ENCODE results near the gene FMN1.
"Not testable (repeated sequence)": the region's sequence is repeated elsewhere in the genome, so short reads cannot be mapped to it uniquely, and the experiment has no call there.

Gene FMN1

DNA sequence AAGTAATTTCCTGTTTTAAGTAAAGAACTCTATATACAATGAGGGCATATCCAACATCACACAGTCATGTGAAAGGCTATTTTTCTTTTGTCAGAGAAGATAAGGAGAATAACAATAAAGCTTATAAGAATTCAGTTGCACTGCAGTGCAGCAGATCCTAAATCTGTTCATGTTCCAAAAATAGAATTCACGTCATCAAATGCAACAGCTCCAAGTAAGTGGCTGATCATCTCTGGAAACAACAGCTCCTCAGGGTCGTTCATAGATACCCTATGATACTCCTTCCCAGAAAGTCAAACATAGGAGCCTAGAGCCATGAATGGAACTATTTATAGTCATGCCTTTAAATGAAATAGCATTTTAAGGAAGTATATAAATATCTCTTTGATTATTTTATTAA is 100.2 kb downstream of the FMN1 start:
- DNase-seq (ENCODE audit: low spot score), result no peak

DNA sequence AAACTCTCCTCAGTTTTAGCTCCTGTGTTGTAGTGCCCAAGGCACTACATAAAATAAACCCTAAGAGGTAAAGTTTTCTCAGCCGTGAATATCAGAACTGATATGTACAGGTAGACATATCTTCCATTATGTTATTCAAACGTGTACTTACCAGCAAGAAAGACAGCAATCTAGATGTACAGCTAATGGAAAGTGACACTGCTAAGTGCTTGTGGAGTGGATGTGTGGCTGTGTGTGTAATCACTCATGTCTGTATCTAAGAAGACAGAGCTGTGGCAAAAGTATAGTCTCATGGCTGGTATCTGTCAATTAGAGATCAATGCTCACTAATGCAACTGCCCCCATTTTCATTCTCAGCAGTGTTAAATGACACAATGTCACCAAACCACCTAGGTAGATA is 101.3 kb downstream of the FMN1 start:
- no peak for DNase-seq (ENCODE audit: low spot score)

DNA sequence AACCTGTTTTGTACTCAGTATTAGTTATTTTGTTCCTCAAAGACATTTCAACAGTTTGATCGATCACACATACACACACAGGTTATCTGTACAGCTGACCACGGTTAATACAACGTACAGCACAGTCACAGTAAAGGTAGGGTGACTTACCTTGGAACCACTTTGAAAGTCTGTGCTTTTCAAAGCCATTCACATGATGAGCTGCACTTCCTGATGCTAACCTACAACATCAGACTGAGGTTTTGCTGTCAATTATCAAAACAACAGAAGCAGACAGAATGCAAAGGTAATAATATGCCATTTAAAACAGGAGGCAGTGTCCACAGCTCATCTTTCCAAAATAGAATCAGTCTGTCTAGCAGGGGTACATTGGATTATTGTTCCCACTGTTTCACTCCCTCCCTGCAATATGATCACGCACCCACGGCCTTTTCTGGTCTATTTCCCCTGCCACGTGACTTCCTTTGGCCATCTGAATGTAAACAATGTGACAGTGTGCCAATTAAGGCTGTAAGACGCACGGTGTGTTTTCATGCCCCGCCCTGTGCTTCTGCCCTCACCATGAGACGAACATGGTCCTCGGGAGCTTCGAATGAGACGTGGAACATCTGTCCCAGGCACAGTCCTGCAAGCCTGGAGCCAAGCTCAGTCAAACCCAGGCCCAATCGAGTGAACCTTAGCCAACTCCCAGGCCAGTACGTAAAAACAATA is 102.4 kb downstream of the FMN1 start:
- no peak for DNase-seq (ENCODE audit: low spot score)

DNA sequence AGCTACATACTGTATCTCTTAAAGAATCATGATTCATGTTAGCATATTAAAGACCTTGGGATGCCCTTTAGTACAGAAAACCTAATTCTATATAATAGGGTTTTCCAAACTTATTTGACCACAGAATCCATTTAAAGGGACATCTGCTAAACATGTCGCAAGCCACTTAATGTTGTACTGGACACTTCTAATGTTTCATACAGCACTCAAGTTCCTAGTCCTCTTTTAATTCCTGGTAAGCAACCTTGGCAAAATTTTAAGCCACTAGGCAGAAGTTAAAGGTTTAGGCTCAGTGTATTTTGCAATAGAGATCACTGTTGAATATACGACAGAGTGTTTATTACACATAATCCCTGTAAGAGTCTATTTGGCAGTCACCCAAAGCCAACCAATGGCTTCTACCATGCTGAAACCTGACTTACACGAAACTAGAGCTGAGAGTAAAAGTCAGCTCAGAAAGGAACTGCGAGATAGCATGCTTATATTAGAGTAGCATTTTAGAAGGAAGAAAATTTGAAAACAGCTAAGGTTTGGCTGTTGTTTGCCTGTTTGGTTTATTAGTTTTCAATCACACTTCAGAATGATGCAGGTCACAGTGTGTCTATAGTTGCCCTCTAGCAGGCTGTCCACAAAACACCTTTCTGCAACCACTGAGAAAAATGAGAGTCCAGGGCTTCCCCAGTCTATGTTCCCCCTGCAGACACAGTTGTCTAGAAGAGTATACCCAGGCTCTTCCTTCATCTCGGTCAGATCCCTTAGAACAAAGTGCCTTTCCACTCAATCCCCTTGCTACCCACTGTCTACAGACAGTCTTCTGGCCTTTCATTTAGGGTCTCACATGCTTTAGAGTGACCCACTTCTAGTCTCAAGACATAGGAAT is 104.4 kb downstream of the FMN1 start:
- no peak for DNase-seq (ENCODE audit: low spot score)

DNA sequence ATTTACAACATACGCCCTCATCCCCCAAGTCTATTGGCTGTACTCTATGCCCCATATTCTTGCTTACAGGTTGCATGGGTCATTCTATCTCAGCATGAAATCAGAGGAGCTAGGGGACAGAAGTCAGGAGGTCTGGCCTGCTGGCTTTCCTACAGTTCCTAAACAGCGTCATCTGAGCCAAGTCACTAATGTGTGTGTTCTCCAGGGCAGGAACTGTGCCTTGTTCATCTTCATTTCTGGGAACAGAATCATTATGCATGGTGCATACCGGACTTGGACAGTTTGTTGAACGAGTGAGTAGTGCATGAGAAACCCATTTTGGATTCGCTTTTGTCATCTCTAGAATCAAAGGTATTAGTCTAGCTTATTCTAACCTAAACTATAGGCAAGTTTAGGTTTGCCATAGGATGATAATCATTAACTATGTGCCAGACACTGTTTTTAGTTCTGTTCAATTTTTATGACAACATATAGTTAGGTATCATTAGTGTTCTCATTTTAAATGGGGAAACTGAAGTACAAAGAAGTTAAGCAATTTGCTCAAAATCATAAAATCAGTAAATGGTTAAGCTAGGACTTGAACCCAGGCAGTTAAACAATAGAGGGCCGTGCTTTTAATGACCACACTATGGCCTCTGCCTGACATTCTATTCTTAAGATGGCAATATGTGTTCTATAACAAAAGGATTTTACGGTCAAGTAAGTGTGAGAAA is 105.2 kb downstream of the FMN1 start:
- DNase-seq (ENCODE audit: low spot score), result no peak

DNA sequence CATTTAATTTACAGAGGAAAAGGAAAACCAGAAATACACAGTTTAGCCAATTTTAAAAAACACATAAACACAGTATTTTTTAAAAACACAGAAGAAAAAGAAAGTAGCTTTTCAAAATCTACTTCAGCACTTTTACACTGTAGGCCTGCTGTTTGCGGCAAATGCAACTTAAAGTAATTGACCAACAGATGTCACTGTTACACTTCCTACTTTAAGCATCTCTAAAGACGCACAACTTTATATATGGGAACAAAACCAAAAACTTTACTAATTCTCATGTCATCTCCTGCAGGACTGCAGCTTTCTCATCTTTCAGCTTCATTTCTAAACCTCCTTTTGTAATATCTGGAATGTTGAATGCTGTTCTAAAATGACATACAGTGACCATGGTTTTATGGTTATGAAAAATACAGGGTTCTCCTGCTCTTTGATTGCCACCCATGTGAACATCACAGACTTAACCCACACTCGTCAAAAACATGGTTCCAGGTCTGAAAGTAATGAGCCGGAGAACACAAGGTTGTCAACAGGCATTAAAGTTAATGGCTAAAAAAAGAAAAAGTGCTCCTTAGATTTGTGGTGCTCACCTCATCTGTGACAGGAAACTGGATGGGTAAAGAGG is 107.9 kb downstream of the FMN1 start:
- peak; percentile 72 for DNase-seq (ENCODE audit: low spot score)

DNA sequence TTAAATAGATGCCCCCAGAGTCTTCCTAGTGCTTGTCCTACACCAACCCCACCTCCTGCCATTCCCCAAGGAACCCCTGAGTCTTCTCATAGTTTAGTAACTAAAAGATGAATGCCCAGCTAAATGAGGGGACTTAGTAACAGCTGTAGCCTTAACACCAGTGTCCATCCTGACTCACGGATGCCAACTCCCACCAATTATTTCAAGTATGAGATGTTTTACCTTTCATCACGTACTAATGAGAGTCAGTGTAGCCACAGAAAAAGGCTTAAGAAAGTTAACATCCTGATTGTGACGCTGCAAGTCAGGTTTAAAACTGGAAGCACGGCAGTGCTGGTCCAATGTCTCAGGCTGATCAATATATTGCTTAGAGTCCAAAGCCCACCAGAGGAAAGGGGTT is 109.9 kb downstream of the FMN1 start:
- no peak for DNase-seq (ENCODE audit: low spot score)

DNA sequence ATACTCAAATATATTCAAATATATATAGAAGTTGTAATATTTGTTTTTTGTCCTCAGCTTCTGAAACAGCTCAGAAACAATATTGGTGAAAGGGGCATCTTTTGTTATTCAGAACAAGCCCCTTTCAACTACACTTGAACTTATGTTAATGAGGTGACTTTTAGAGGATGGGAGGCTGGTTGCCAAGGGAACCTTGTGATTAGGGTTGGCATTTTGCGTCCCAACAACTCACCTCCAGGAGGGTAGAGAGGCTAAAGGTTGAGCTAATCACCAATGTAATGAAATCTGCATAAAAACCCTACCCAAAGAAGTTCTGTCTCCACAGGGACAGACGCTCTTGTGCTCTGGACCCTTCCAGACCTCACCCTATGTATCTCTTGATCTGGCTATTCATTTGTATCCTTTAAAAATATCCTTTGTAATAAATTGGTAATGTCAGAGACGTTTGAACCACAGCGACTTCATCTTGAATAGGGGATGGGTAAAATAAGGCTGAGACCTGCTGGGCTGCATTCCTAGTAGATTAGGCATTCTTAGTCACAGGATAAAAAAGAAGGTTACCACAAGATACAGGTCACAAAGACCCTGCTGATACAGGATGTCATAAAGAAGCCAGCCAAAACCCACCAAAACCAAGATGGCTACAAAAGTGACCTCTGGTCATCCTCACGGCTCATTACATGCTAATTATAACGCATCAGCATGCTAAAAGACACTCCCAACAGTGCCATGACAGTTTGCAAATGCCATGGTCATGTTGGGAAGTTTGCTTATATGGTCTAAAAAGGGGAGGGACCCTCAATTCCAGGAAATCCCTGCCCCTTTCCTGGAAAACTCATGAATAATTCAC is 111.1 kb downstream of the FMN1 start:
- no peak for DNase-seq (ENCODE audit: low spot score)

DNA sequence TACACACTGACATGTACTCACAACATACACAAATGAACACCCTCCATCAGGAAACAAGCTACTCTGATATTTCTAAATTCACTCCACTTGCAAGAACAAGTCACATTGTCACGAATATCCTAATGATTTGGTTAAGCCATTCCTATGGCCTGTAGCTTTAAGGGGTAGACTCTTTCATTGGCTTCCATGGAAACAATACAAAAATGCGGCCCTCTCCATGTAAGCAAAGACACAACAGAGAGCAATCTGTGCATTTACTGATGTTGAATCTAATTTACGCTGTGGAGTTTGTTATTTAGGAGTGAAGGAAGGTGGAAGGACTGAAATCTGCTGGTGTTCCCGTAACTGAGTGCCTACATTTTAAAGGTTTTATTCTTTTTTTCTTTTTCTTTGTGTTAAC is 114.5 kb downstream of the FMN1 start:
- DNase-seq (ENCODE audit: low spot score), result no peak

DNA sequence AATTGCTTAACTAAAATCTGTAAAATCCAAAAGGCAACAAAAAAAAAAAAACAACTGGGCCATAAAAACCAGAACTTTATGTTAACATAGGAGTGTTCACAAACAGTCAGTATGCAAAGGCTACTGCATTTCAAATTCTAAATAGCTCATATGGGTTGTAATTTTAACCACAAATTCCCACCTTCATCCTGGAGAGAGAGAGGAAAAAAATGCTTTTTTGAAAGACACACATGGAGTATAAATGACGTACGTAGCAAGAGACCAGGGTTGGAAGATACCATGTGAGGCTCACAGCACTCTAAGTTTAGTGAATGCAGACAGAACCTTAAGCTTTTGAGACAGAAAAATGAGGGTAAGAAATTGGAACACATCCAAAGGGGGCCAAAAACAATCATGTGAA is 115.9 kb downstream of the FMN1 start:
- DNase-seq (ENCODE audit: low spot score), result no peak

DNA sequence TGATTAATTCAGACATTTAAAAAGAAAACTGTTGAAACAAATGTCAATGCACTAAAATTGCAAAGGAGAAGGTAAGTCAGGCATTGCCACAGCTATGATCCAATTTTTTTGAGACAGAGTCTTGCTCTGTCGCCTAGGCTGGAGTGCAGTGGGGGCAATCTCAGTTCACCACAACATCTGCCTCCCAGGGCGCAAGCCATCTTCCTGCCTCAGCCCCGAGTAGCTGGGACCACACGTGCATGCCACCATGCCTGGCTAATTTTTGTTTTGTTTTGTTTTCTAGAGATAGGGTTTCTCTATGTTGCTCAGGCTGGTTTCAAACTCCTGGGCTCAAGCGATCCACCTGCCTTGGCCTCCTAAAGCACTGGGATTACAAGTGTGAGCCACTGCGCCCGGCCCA is 117.6 kb downstream of the FMN1 start:
- DNase-seq (ENCODE audit: low spot score), result no peak

DNA sequence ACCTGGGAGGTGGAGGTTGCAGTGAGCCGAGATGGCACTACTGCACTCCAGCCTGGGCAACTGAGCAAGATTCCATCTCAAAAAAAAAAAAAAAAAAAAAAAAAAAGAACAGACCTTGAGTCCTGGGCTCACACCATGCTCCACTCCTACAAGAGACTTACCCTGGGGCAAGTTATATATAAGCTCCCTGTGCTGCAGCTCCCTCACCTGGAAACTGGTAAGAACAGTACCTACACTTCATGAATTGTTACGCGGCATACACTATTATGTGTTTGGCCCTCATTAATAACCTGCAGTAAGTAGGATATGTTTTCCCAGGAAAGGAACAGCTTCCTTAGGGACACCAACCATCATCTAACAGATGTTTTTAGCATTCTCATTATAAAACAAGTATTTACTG is 119.6 kb downstream of the FMN1 start:
- DNase-seq (ENCODE audit: low spot score), result no peak

DNA sequence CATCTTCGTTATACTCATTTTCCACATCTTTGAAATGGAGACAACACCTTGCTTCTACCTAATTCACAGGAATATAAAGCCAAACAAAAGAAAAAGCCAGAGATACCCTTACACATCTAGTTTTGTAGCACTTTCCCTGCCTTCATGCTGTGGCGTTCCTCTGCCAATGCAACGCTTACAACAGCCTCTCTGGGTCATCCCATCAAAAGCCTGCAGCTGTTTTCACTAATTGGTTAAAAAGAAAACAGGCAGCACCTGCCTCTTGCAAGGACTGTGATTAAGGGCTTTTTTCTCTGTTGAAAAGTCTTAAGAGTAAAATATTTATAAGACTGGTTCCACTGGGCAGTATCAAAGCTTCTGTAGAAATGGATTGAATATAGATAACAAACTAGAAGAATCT is 120.3 kb downstream of the FMN1 start:
- DNase-seq (ENCODE audit: low spot score), result no peak

DNA sequence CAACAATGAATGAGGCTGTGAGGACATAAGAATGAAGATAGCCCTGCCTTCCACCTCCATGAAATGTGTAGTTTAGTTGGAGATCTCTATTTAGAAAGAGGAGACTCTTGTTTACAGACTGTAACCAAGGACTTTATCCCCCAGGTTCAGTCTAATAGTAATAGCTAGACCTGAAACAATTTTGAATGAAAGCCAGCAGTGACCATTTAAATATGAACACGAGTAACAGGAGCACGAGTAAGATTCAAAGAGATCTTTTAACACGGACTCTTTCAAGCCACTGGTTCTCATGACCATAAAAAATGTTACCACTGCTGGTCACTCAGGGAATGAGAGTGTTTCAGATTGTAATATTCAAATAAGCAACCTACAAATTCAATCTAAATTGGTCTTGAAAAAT is 123.1 kb downstream of the FMN1 start:
- no peak for DNase-seq (ENCODE audit: low spot score)

DNA sequence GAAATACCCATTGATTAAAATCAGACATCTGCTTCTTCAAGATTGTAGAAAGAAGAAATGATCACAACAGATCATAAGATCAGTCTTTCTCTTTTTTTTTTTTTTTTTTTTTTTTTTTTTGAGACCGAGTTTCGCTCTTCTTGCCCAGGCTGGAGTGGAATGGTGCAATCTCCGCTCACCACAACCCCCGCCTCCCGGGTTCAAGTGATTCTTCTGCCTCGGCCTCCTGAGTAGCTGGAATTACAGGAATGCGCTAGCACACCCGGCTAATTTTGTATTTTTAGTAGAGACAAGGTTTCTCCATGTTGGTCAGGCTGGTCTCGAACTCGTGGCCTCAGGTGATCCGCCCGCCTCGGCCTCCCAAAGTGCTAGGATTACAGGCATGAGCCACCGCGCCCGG is 124.6 kb downstream of the FMN1 start:
- not testable (repeated sequence) for DNase-seq (ENCODE audit: low spot score)

DNA sequence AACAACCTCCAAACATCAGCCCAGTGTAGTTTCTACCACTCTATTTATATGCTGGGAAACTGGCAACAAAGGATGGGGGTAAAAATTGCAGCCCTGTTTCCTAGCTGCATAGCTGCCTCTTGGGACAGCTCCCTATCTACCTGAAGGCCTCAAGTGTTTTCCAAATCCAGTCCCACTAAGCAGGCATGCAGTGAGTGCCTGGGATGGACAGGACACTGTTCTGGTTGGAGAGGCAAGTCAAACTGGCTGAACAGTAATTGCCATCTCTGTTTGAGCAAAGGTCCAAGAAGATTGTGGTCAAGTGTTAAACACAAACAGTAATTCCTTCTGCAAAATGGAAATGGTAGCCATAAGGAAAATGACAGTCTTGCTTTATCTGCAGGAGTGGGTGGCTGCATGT is 125.4 kb downstream of the FMN1 start:
- no peak for DNase-seq (ENCODE audit: low spot score)

DNA sequence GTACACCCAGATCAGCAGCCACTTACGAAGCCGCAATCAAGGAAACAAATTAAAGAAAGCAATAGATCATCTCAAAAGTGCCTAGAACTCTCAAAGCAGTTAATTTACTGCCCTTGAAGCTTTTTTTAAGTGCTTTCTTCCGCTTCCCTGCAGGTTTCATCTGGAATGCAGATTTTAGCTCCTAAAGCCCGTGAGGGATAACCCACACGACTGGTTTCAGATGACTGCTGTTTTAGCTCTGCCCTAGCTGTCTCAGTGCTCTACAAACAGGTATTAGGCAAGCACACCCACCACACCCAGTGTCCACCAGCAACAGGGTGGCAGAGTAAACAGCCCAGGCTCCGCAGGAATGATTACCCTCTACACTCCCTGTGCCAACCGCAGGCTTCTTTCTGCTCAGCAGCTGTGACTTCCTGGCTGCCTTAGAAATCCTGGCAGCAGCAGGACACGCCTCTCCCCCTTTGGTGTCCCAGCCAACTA is 126.0 kb downstream of the FMN1 start:
- DNase-seq (ENCODE audit: low spot score), result peak; percentile 55

DNA sequence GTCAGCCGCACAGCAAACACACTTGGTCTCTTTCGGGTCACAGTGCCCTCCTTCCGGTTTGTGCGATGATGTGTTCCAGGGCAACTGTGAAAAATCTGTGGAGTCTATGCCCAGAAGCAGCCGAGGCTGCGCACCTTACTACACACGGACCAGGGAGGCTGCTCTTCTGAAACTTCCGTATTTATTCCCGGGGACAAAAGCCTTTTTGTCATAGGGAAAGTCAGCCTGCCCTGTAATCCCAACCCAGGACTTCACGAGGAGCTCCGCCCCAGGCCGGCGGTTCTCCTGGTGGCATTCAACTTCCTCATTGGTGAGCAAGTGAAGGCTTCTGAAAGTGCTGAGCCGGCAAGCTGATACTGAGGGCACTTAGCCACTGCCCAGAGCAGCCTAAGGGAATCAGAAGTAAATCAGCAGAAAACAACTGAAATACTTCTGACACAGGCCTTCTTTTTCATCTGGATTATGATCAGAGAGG is 126.5 kb downstream of the FMN1 start:
- DNase-seq (ENCODE audit: low spot score), result peak; percentile 72

DNA sequence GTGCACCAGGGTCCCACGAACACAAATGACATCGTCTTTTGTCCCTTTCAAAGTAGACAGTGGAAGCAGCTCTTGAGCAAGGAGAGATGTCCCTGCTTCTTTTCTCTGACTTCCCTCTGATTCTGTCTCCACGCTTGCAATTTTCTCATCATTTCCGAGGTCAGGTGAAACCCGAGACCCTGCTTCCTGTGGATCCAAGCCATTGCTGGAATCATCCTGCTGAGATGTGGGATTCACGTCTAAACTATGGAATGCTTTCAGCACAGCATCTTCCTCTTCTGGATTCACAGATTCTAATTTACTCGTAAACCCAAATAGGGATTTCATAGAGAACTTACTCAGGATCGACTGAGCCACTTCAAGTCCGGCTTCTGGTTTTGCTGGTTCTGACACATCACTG is 127.1 kb downstream of the FMN1 start:
- peak; percentile 56 for DNase-seq (ENCODE audit: low spot score)

DNA sequence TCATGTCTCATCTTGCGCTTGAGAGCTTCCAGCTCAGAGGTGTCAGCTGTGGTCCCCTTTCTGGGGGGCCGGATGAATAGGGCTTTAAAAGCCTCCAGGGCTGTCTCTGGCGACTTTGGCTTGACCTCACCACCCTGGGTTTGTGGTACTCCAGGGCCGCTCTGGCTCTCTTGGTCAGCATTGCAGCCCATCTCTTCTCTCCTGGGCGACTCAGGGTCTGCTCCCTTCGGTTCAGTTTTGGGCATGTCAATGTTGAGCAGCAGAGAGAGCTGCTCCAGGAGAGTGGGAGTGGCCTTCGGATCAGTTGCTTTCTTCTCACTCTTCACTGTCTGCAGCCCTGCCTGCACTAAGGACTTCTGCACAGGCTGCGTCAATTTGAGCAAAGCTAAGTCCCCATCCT is 127.9 kb downstream of the FMN1 start:
- no peak for DNase-seq (ENCODE audit: low spot score)

DNA sequence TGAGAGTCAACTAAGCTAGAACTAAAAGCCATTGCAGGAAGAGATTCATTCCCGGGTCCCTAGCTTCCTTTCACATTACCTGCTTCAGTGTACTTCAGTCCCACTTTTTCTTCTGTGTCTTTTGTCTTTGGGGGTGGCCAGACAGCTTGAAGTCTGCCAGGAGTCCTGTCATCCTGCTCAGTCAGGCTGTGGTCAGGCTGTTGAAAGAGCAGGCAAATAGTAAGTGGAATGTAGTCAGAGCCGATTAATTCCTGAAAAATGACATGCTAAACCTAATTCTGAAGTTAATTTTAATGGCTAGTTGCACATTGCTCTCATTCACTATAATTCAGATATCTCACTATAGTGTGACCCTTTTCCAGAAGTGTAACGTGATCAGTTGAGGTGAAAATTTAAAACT is 129.6 kb downstream of the FMN1 start:
- DNase-seq (ENCODE audit: low spot score), result peak; percentile 56
